DND-41 (cell line): Measurements from ENCODE around the gene CLRN3.

ENCODE experiments used
- CTCF ChIP-seq: IDR thresholded peaks from 2 replicates; pipeline ENCODE4 v1.5.1; 2012; ENCODE audit warnings: borderline replicate concordance, low read length, moderate library complexity, mild to moderate bottlenecking; ENCODE audit not compliant: poor library complexity, severe bottlenecking; ENCODE audit errors: extremely low read depth
- EZH2 ChIP-seq: IDR thresholded peaks from 3 replicates; pipeline ENCODE4 v1.6.1; 2012; ENCODE audit warnings: borderline replicate concordance, low read depth, mild to moderate bottlenecking, moderate library complexity, low read length, inconsistent platforms; ENCODE audit not compliant: severe bottlenecking

GRCh38 chr10:127894146-127894545 is 1.4 kb upstream of the CLRN3 start:
- TF ChIP-seq CTCF = no peak
- TF ChIP-seq EZH2 = no peak
